ENCODE measurements around the gene RAB43. TPM values are rescaled to one million over a fixed set of nuclear protein-coding genes. Genes with fewer than 3 reads are reported as not detected.
"Not testable (repeated sequence)": the region's sequence is repeated elsewhere in the genome, so short reads cannot be mapped to it uniquely, and the experiment has no call there.

Gene RAB43
- total RNA-seq, 1 experiment from 2014 or later = not detected

DNA sequence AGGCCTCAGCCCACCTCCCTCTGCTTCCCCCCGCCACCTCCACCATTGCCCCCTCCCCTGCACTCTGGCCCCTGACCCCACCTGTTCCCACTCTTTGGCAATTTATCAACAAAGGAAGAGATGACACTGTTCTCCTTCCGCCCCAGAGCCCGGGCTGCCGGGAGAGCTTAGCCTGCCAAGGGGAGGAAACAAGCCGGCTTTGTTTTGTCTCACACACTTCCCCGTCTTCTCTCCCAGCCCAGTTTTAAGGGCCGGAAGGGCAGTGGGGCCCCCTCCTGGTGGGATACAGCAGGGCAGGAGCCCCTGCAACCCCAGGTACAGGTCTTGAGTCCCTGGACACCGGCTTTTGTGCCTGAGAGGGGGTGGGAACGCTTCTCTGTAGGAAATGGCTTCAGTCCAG lies 33.7 kb downstream of the RAB43 start:
- H3K27me3 ChIP-seq (ENCODE audit: low read length); H4K20me1 ChIP-seq (ENCODE audit: insufficient read depth, low read depth, low read length); H3K79me2 ChIP-seq (ENCODE audit: low read length); H3K9me2 ChIP-seq (replicated peaks; ENCODE audit: insufficient read depth, low read length); H3K9ac ChIP-seq (ENCODE audit: low read length); H3K27ac ChIP-seq (ENCODE audit: low read length); DNase-seq; H3K4me3 ChIP-seq (ENCODE audit: low read length); H3K4me1 ChIP-seq (ENCODE audit: low read length); H3K9me3 ChIP-seq (ENCODE audit: low read length); H3K36me3 ChIP-seq (ENCODE audit: insufficient read depth, low read length); H2AFZ ChIP-seq (ENCODE audit: low read length); H3K4me2 ChIP-seq (ENCODE audit: low read depth, low read length, poor library complexity, severe bottlenecking): not testable (repeated sequence)

DNA sequence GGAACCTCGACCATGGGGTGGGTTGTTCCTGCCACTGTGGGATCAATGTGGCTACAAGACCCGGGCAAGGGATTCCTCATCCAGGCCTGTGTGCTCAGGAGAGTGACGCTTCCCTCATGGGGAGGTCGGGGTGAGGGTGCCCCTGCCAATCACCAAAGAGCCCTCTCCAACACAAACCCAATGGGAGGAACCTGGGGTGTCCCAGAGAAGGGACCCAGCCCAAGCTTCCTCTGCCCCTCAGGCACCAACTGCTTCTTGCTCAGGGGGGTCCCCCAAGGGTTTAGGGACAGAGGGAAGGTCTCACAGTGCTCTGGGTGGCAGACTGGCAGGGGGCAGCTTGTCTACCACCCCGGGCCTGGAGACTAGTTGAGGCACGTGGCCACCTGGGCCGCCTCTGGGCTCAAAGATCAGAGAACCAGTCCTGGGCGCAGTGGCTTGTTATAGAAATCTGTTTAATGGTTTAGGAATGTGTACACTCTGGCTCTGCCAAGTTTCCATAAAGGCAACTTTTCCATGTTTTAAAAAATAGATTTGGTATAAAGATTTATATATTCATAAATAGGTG lies 34.4 kb downstream of the RAB43 start:
- Histone ChIP-seq H4K20me1 (ENCODE audit: insufficient read depth, low read depth, low read length) (no peaks in the 10 kb centered on the region), H3K4me3 (ENCODE audit: low read length) (no peak overlapping the region), H3K9ac (ENCODE audit: low read length) (no peak overlapping the region), H3K9me3 (ENCODE audit: low read length) (no peaks in the 10 kb centered on the region), H3K79me2 (ENCODE audit: low read length) (no peaks in the 10 kb centered on the region), H3K27me3 (ENCODE audit: low read length) (no peaks in the 10 kb centered on the region), H2AFZ (ENCODE audit: low read length) (no peak overlapping the region), H3K36me3 (ENCODE audit: insufficient read depth, low read length) (no peaks in the 10 kb centered on the region), H3K4me1 (ENCODE audit: low read length) (no peaks in the 10 kb centered on the region), H3K9me2 (replicated peaks; ENCODE audit: insufficient read depth, low read length) (no peaks in the 10 kb centered on the region), H3K4me2 (ENCODE audit: low read depth, low read length, poor library complexity, severe bottlenecking) (no peak overlapping the region), H3K27ac (ENCODE audit: low read length) (no peak overlapping the region)
- no peak for DNase-seq

DNA sequence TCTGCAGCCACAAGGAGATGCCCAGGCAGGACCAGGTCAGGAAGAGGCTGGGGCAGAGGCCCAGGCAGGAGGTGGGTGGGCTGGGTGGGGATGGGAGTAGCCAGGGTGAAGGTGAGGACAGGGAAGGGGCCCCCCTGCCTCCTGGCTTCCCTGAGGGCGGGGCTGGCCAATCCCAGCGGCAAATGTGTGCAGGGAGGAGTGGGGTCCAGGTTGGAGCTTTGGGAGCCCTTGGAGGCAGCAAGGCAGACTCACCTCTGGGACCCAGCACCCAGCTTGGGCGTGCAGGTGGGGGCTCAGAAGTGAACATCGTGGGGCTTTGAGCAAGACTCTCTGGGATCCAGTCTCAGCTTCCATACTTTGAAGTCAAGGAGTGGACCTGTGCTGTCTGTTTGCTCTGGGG lies 35.8 kb downstream of the RAB43 start:
- Histone ChIP-seq H3K9me3 (ENCODE audit: low read length) (no peaks in the 10 kb centered on the region), H3K9me2 (replicated peaks; ENCODE audit: insufficient read depth, low read length) (no peaks in the 10 kb centered on the region), H2AFZ (ENCODE audit: low read length) (no peak overlapping the region), H3K4me1 (ENCODE audit: low read length) (no peaks in the 10 kb centered on the region), H3K27me3 (ENCODE audit: low read length) (no peaks in the 10 kb centered on the region), H4K20me1 (ENCODE audit: insufficient read depth, low read depth, low read length) (no peaks in the 10 kb centered on the region), H3K79me2 (ENCODE audit: low read length) (no peaks in the 10 kb centered on the region), H3K9ac (ENCODE audit: low read length) (no peak overlapping the region), H3K27ac (ENCODE audit: low read length) (no peak overlapping the region), H3K36me3 (ENCODE audit: insufficient read depth, low read length) (no peaks in the 10 kb centered on the region), H3K4me3 (ENCODE audit: low read length) (no peak overlapping the region), H3K4me2 (ENCODE audit: low read depth, low read length, poor library complexity, severe bottlenecking) (no peak overlapping the region)
- no peak for DNase-seq

DNA sequence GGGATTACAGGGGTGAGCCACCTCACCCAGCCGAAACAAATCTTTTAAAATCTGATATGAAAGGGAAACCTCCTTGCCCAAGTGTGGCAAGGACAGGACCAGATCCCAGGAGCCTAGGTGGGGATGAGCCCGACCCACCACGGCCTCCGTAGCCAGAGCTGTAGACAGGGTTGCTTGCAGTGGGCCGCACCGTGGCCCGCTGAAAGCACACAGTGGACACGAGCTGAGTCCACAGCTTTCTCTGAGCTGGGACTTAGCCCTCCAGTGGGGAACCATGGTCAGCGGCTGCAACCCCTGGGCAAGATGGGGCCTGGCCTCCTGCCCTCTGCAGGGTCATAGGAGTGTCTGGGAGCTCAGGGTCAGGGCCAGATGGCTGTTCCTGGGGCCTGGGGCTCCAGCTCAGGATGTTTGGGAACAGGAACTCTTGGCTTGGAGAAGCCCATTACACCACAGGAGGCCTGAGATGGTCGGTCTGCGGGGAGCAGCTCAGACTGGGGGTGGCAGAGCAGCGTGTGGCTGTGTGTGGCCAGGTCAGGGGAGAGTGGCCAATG lies 36.4 kb downstream of the RAB43 start:
- H3K27me3 ChIP-seq (ENCODE audit: low read length) = no peaks in the 10 kb centered on the region
- DNase-seq = no peak
- H3K4me3 ChIP-seq (ENCODE audit: low read length) = no peak overlapping the region
- no peaks in the 10 kb centered on the region for H3K36me3 ChIP-seq (ENCODE audit: insufficient read depth, low read length)
- H3K4me2 ChIP-seq (ENCODE audit: low read depth, low read length, poor library complexity, severe bottlenecking) = no peak overlapping the region
- no peak overlapping the region for H2AFZ ChIP-seq (ENCODE audit: low read length)
- no peak overlapping the region for H3K27ac ChIP-seq (ENCODE audit: low read length)
- H4K20me1 ChIP-seq (ENCODE audit: insufficient read depth, low read depth, low read length) = no peaks in the 10 kb centered on the region
- H3K4me1 ChIP-seq (ENCODE audit: low read length) = no peaks in the 10 kb centered on the region
- no peaks in the 10 kb centered on the region for H3K9me3 ChIP-seq (ENCODE audit: low read length)
- no peaks in the 10 kb centered on the region for H3K9me2 ChIP-seq (replicated peaks; ENCODE audit: insufficient read depth, low read length)
- H3K9ac ChIP-seq (ENCODE audit: low read length) = no peak overlapping the region
- no peaks in the 10 kb centered on the region for H3K79me2 ChIP-seq (ENCODE audit: low read length)

DNA sequence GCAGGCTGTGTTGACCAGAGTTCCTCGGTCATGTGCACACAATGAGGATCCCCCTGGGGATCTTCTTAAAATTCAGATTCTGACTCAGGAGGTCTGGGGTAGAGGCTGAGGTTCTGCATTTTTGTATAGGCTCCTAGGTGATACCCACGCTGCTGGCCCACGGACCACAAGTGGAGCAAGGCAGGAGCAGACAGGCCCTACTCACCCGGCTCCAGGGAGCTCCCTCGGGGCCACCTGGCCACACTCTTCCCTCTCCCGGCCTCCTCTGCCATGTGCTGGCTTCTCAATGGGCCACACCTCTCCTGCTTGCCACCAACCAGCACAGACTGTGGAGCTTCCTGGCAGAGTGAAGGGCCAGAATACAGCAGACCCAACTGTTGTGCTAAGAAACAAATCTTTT lies 37.1 kb downstream of the RAB43 start:
- H3K4me2 ChIP-seq (ENCODE audit: low read depth, low read length, poor library complexity, severe bottlenecking) = no peak overlapping the region
- H3K4me1 ChIP-seq (ENCODE audit: low read length) = no peaks in the 10 kb centered on the region
- H3K4me3 ChIP-seq (ENCODE audit: low read length) = no peak overlapping the region
- H3K9me3 ChIP-seq (ENCODE audit: low read length) = no peaks in the 10 kb centered on the region
- H3K79me2 ChIP-seq (ENCODE audit: low read length) = no peaks in the 10 kb centered on the region
- no peak for DNase-seq
- no peak overlapping the region for H3K9ac ChIP-seq (ENCODE audit: low read length)
- no peaks in the 10 kb centered on the region for H3K36me3 ChIP-seq (ENCODE audit: insufficient read depth, low read length)
- no peaks in the 10 kb centered on the region for H4K20me1 ChIP-seq (ENCODE audit: insufficient read depth, low read depth, low read length)
- H3K9me2 ChIP-seq (replicated peaks; ENCODE audit: insufficient read depth, low read length) = no peaks in the 10 kb centered on the region
- no peak overlapping the region for H2AFZ ChIP-seq (ENCODE audit: low read length)
- no peaks in the 10 kb centered on the region for H3K27me3 ChIP-seq (ENCODE audit: low read length)
- no peak overlapping the region for H3K27ac ChIP-seq (ENCODE audit: low read length)

DNA sequence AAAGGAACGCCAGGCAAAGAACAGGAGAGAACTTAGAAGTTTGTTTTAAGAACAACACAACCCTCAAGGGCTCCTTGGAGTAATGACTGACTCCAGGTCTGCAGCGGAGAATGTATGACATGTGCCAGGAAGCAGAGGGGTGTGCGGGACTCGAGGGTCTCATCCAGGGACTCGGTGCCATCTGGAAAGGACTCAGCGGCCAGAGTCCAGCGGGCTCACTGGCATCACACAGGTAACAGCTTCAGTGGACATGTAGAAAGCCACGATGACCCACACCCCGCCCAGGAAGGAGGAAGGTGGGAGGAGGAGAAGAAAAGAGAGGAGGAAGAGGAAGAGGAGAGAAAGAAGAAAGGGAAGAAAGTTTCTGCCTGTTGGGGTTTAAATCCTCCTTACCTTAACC lies 39.6 kb downstream of the RAB43 start:
- Histone ChIP-seq H3K9ac (ENCODE audit: low read length) (no peak overlapping the region), H4K20me1 (ENCODE audit: insufficient read depth, low read depth, low read length) (no peaks in the 10 kb centered on the region), H3K79me2 (ENCODE audit: low read length) (no peaks in the 10 kb centered on the region), H3K4me2 (ENCODE audit: low read depth, low read length, poor library complexity, severe bottlenecking) (no peak overlapping the region), H3K27ac (ENCODE audit: low read length) (no peak overlapping the region), H3K27me3 (ENCODE audit: low read length) (no peaks in the 10 kb centered on the region), H3K9me2 (replicated peaks; ENCODE audit: insufficient read depth, low read length) (no peaks in the 10 kb centered on the region), H3K36me3 (ENCODE audit: insufficient read depth, low read length) (no peaks in the 10 kb centered on the region), H3K9me3 (ENCODE audit: low read length) (no peaks in the 10 kb centered on the region), H3K4me3 (ENCODE audit: low read length) (no peak overlapping the region), H3K4me1 (ENCODE audit: low read length) (no peaks in the 10 kb centered on the region), H2AFZ (ENCODE audit: low read length) (no peak overlapping the region)
- no peak for DNase-seq

DNA sequence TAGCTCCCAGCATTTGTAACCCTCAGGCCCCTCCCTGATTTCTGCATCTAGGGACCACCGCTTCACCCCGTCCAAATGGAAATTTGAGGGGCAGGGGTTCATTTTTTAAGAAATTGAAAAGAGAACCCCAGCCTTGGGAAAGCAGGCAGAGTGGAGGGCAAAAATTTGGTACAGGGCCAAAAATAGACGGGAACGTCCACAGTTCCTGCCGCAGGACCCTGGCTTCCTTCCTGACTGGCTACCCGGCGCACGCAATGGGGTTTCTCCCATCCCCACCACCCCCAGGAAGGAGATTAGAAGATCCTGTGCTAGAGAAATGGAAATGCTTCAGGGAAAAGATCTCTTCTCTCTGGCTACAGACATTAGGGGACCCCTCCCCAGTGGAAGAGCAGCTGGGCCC lies 40.1 kb downstream of the RAB43 start:
- Histone ChIP-seq H3K79me2 (ENCODE audit: low read length) (no peaks in the 10 kb centered on the region), H3K9me2 (replicated peaks; ENCODE audit: insufficient read depth, low read length) (no peaks in the 10 kb centered on the region), H4K20me1 (ENCODE audit: insufficient read depth, low read depth, low read length) (no peaks in the 10 kb centered on the region), H3K9me3 (ENCODE audit: low read length) (no peaks in the 10 kb centered on the region), H2AFZ (ENCODE audit: low read length) (no peak overlapping the region), H3K4me3 (ENCODE audit: low read length) (no peak overlapping the region), H3K4me1 (ENCODE audit: low read length) (no peaks in the 10 kb centered on the region), H3K27me3 (ENCODE audit: low read length) (no peaks in the 10 kb centered on the region), H3K36me3 (ENCODE audit: insufficient read depth, low read length) (no peaks in the 10 kb centered on the region), H3K27ac (ENCODE audit: low read length) (no peak overlapping the region), H3K9ac (ENCODE audit: low read length) (no peak overlapping the region), H3K4me2 (ENCODE audit: low read depth, low read length, poor library complexity, severe bottlenecking) (no peak overlapping the region)
- no peak for DNase-seq

DNA sequence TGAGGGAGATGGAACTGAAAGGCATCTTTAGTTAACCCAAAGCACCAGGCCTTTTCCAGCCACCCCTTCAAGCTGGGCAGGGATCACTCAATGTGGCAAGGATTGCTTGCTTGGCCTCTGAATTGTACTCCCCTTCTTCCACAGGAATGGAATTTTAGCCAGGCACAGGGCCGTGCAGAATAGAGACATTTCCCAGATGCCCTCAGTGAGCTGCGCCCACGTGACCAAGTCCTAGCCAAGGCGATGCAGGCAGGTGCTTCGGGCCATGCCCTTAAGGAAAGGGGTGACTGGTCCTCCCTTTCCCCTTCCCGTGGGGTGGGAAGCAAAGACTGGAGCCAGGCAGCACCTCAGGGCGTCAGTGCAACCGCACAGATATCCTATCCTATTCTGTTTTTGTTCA lies 43.1 kb downstream of the RAB43 start:
- Histone ChIP-seq H3K9ac (ENCODE audit: low read length) (no peak overlapping the region), H3K9me3 (ENCODE audit: low read length) (no peaks in the 10 kb centered on the region), H3K4me1 (ENCODE audit: low read length) (no peaks in the 10 kb centered on the region), H4K20me1 (ENCODE audit: insufficient read depth, low read depth, low read length) (no peaks in the 10 kb centered on the region), H3K79me2 (ENCODE audit: low read length) (no peaks in the 10 kb centered on the region), H3K4me3 (ENCODE audit: low read length) (no peak overlapping the region), H3K36me3 (ENCODE audit: insufficient read depth, low read length) (no peaks in the 10 kb centered on the region), H3K27ac (ENCODE audit: low read length) (no peak overlapping the region), H3K9me2 (replicated peaks; ENCODE audit: insufficient read depth, low read length) (no peaks in the 10 kb centered on the region), H3K27me3 (ENCODE audit: low read length) (no peaks in the 10 kb centered on the region), H2AFZ (ENCODE audit: low read length) (no peak overlapping the region), H3K4me2 (ENCODE audit: low read depth, low read length, poor library complexity, severe bottlenecking) (no peak overlapping the region)
- no peak for DNase-seq

DNA sequence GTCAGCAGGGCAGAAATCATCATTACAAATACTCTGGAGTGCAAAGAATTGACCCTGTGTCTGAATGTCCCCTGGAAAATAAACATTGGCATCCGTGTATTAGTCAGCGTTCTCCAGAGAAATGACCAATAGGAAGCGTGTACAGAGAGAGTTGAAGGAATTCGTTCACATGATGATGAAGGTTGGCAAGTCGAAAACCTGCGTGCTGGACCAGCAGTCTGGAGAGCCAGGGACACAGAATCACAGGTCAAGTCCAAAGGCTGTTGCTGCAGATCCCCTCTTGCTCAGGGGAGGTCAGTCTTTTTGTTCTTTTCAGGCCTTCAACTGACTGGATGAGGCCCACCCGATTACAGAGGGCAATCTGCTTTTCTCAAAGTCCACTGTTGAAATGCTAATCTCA lies 44.4 kb downstream of the RAB43 start:
- no peak for DNase-seq
- no peaks in the 10 kb centered on the region for H3K4me1 ChIP-seq (ENCODE audit: low read length)

More for the DNA sequence above, 44.4 kb downstream of the RAB43 start:
- H3K27me3 ChIP-seq (ENCODE audit: low read length) = no peaks in the 10 kb centered on the region
- H3K4me2 ChIP-seq (ENCODE audit: low read depth, low read length, poor library complexity, severe bottlenecking) = no peak overlapping the region
- no peaks in the 10 kb centered on the region for H4K20me1 ChIP-seq (ENCODE audit: insufficient read depth, low read depth, low read length)
- H2AFZ ChIP-seq (ENCODE audit: low read length) = no peak overlapping the region
- H3K9ac ChIP-seq (ENCODE audit: low read length) = no peak overlapping the region
- H3K4me3 ChIP-seq (ENCODE audit: low read length) = no peak overlapping the region
- H3K36me3 ChIP-seq (ENCODE audit: insufficient read depth, low read length) = no peaks in the 10 kb centered on the region
- no peaks in the 10 kb centered on the region for H3K9me2 ChIP-seq (replicated peaks; ENCODE audit: insufficient read depth, low read length)
- no peak overlapping the region for H3K27ac ChIP-seq (ENCODE audit: low read length)
- H3K79me2 ChIP-seq (ENCODE audit: low read length) = no peaks in the 10 kb centered on the region
- H3K9me3 ChIP-seq (ENCODE audit: low read length) = no peaks in the 10 kb centered on the region

Measured in Karpas-422 (cell line).